Left colon (tissue), 2 donors: ENCODE results near the gene RTF2. TPM values are rescaled to one million over a fixed set of nuclear protein-coding genes. Genes with fewer than 3 reads are reported as not detected.

Experiments
- ATAC-seq: fragments of 200-7000 bp; cut with Tn5 transposase; one replicate; pipeline ENCODE4 v1.9.1; 2020; ENCODE audit warnings: mild to moderate bottlenecking, moderate library complexity
- DNase-seq, 2 donors: peaks; one replicate each; pipeline ENCODE4 v3.0.0-alpha.2; 2020
- intact Hi-C, 2 donors: fragments of 100-400 bp; cut with DNase I in 1 of 2; cut with micrococcal nuclease in 1 of 2; formaldehyde crosslinking; loops; one replicate each; pipeline versions ENCODE4 v1.11.2 to v1.14.0; 2022; cut with DNase I, micrococcal nuclease
- total RNA-seq, 2 donors: library from RNA; stranded (reverse); fragmentation: NEBNext Ultra II Directional; extraction: Animal tissue kit (Norgen Biotek cat#: 25700); gene quantifications; one replicate each; pipeline ENCODE4 v1.2.1, GENCODE V29; 2021
- donor health status: DM: no; HTN: no; CAD: no.
- donor health status: DM: yes; HTN: yes; CAD: no.

The RTF2 gene
- total RNA-seq, 2 donors from 2014 or later = 65.5 to 71.5 TPM

DNA sequence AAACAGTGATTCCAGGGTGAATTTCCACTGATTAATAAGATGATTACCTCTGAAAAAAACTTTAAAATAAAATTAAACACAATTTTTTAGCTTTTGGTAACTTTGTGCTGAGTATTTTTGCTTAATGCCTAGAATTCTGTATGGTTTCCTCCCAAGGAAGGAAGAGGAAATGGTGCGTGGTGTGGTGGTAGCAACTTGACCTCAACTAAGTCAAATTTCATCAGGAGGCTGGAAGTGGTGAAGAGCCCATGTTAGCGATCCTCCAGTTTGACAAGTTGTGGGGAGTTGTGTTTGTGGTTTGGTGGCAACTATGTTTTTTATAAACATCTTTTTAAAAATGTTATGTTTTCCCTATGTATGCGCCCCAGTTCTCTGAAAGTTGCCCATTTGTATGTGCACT is 5.0 kb upstream of the RTF2 start:
- intact Hi-C loops = no loop called here
- ATAC-seq = no peak
- DNase-seq = no peak

DNA sequence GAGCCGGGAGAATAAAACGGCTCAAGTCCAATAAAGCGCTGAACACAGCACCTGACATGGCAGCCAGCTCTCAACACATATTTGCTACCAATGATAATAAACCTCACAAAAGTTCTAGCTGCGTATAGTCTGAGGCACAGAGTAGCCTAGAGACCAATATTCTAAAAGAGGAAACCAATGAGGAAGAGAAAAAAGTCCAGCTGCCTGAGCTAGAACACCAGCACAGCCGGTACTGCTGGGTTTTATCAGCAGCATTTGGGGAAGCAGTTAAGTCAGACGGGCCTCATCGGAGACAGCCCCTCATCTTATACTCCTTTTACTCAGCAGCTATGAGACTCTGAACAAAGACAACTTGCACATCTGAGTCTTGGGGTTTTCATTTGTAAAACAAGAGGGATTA is 2.4 kb upstream of the RTF2 start:
- intact Hi-C loops = no loop called here
- DNase-seq = no peak
- no peak for ATAC-seq

GRCh38 chr20:56467968-56468315 is 485 bp upstream of the RTF2 start:
- ATAC-seq (no peak), DNase-seq (no peak)
- intact Hi-C loops = no loop called here

DNA sequence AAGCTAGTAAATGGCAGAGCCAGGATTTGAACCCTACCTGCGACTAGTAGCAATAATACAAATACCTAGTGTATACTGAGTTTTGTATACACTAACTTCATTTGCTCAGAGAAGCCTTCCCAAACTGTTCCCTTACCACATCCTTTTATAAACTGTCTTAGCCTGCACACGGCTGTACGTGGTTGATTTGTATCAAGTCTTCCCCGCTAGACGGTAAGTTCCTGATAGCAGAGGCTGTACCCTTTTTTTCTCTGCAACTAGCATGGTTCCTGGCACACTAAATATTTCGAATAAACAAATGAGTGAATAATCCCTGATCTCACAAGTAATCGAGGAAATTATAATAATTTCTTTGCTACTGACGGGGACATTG is 636 bp downstream of the RTF2 start:
- DNase-seq (no peak), ATAC-seq (no peak)
- intact Hi-C loops = no loop called here

- intact Hi-C loops = no loop called here
- ATAC-seq = no peak
- DNase-seq = no peak
Measured at GRCh38 chr20:56483970-56484369, 15.5 kb downstream of the RTF2 start.

DNA sequence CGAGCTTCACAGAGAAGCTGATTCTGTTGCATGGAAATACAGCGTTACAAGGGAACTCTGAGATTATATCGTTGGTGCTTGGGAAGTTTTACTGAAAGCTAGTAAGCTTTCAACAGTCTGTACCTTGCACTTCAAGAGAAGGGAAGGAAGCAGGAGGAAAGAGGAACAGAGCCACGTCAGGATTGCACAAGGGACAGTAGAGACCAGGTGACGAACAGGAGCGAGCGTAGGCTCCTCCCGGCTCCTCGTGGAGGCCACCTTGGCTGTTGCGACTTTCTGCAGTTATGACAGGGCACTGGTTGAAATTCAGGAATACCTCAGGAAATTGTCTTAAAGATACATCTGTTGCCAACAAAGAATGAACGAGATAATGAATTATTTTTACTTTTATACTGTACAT is 18.8 kb downstream of the RTF2 start:
- intact Hi-C loops = no loop called here
- ATAC-seq (no peak), DNase-seq (no peak)

- DNase-seq (no peak), ATAC-seq (no peak)
- intact Hi-C loops = no loop called here
Measured at GRCh38 chr20:56488566-56488965, 20.1 kb downstream of the RTF2 start.

- intact Hi-C loops = no loop called here
- ATAC-seq (no peak), DNase-seq (no peak)
Measured at GRCh38 chr20:56501116-56501515, 32.7 kb downstream of the RTF2 start.

DNA sequence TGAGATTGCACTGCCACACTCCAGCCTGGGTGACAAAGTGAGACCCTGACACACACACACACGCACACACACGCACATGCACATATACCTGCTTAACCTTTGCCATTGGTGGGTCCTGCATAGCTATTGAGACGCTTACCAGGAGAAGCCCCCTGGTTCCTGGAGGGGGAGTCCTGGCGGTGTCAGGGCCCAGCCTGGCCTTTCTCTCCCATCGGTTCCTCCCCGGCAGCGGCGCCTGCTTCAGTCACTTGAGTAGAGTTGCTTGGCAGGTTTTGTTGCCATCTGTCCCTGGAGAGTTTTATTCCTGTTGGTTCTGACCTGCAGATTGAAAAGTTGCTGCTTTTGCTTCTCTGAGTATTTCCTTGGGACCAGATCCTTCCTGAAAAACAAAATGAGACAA is 35.5 kb downstream of the RTF2 start:
- intact Hi-C loops = no loop called here
- no peak for ATAC-seq
- DNase-seq = no peak

- ATAC-seq = no peak
- no peak for DNase-seq
- intact Hi-C loops = no loop called here
Measured at GRCh38 chr20:56504373-56505005, 36.1 kb downstream of the RTF2 start.

- intact Hi-C loops = no loop called here
- no peak for ATAC-seq
- no peak for DNase-seq
Measured at GRCh38 chr20:56506103-56506502, 37.7 kb downstream of the RTF2 start.

- DNase-seq = no peak
- intact Hi-C loops = no loop called here
- ATAC-seq = no peak
Measured at GRCh38 chr20:56511926-56512325, 43.5 kb downstream of the RTF2 start.

DNA sequence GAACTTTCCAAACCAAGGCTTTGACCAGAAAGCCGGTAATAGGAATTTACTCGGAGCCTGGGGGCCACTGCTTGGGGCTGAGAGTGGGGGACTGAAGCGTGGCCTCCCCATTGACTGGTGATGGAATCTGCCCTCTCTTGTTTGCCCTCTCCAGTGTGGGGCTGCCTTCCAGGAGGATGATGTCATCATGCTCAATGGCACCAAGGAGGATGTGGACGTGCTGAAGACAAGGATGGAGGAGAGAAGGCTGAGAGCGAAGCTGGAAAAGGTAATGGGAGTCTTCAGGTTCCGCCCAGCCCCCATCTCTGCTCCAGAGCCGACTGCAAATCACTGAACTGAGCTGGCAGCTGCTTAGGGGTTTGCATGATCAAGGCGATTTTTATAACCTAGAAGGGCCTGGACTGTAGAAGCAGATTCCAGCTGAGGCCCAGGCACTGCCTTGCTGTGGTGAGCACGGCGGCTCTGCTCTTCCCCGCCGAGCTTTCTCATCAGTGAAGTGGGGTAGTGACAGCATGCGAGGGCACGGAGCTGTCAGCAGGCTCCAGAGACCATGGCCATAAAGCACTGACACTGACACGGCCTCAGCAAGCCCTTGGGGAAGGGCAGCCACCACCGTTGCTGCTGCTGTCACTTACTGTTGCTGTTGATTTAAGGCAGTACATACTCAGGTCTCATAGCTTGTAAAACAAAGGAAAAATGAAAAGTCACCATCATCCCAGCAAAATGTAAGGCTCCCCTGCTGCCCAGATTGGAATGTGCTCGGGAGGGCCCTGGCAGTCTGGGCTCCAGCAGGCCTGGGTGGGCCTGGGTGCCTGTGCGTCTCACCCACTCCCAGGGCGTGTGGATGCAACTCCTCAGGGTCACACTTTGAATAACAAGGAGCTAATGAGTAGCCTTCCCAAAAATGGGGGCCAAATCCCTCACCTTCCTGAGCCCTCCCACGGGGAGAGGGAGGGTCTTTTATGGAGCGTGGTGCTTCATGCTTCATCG is 45.0 kb downstream of the RTF2 start:
- no peak for DNase-seq
- intact Hi-C loops = no loop called here
- no peak for ATAC-seq

DNA sequence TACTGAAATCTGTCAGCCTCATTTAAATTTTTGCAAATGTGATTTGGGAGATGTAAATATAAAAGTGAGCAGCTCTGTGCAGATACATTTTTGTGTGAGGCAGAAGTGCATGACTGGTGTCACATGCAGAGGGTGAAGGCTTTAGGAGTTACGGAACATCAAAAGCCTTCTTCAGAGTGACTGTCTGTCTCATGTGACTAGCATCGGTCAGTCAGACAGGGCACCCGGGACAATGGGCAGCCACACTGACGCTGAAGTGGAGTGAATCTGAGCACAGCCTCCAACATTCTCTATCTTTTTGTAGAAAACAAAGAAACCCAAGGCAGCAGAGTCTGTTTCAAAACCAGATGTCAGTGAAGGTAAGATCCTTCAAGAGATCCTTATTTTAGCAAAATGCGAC is 48.2 kb downstream of the RTF2 start:
- DNase-seq (no peak), ATAC-seq (no peak)
- intact Hi-C loops = no loop called here

DNA sequence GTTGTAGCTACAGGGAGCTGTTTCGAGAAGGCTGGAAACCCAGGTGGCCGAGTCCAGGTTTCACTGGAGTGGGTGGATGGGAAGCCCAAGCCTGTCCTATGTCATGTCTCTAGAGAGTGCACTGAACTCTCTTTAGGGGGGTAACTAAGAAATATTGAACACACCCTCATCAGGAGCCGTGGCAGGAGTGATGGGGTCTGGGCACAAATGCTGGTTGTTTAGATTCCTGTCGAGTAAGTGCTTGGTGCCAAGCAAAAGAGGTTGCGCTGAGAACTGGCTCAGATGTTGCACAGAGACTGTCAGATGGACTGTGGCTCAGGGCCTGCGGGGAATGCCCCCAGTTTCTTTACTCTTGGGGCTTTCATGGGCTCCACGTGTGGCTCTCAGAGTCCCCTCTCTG is 48.8 kb downstream of the RTF2 start:
- intact Hi-C loops = no loop called here
- no peak for ATAC-seq
- no peak for DNase-seq

GRCh38 chr20:56517641-56518040 is 49.2 kb downstream of the RTF2 start:
- intact Hi-C loops = no loop called here
- no peak for DNase-seq
- no peak for ATAC-seq

- ATAC-seq (no peak), DNase-seq (no peak)
- intact Hi-C loops = no loop called here
Measured at GRCh38 chr20:56518126-56518525, 49.7 kb downstream of the RTF2 start.

- intact Hi-C loops = no loop called here
- ATAC-seq (no peak), DNase-seq (no peak)
Measured at GRCh38 chr20:56518721-56519398, 50.4 kb downstream of the RTF2 start.

GRCh38 chr20:56519551-56519950 is 51.1 kb downstream of the RTF2 start:
- intact Hi-C loops = no loop called here
- DNase-seq (no peak), ATAC-seq (no peak)

DNA sequence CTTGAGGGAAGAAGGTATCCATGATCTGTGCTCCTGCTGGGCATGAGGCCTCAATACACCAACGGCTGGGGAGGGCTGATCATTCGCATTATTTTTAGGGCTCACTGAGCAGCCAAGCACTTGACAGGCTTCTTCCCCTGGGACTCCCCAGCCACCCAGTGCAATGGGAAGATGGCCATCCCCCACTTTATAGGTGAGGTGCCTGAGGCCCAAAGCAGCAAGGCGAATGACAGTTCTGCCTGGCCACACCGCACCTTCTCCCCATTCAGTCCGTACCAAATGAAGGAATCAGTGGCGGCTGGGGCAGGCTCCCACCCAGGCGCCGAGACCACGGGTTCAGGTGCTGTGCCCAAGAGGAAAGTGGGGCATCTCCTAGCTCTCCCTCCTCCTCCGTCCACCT is 51.8 kb downstream of the RTF2 start:
- ATAC-seq (no peak), DNase-seq (no peak)
- intact Hi-C loops = no loop called here
